Testis (tissue), 3 donors: ENCODE data around the gene VGLL4. TPM values are rescaled to one million over a fixed set of nuclear protein-coding genes. Genes with fewer than 3 reads are reported as not detected.
A peak's percentile ranks its signal among the peaks of the same experiment; 100 is the strongest.

Experiments
- DNase-seq: peaks from one replicate; pipeline ENCODE4 v3.0.0-alpha.2; 2019
- H3K27ac ChIP-seq, 2 donors: fragments of 200-600 bp; sonication (generic); one replicate each; pipeline ENCODE4 v1.5.1; 2019
- H3K27me3 ChIP-seq: fragments of 200-600 bp; sonication (generic); one replicate; pipeline ENCODE4 v1.5.1; 2019
- H3K36me3 ChIP-seq: fragments of 200-600 bp; sonication (generic); one replicate; pipeline ENCODE4 v1.5.1; 2017; ENCODE audit warnings: low read depth; ENCODE audit errors: missing control alignments
- H3K4me1 ChIP-seq: fragments of 200-600 bp; sonication (generic); one replicate; pipeline ENCODE4 v1.5.1; 2019
- H3K4me3 ChIP-seq, 2 donors: fragments of 200-600 bp; sonication (generic); one replicate each; pipeline ENCODE4 v1.5.1; 2017 to 2019
- H3K9me3 ChIP-seq: fragments of 200-600 bp; sonication (generic); one replicate; pipeline ENCODE4 v1.5.1; 2017
- CTCF ChIP-seq, 3 experiments: fragments of 450-650 bp in 2 of 3; fragments of 200-600 bp in 1 of 3; sonication (generic) in 1 of 3; IDR thresholded peaks; one replicate each; pipeline ENCODE4 v1.5.1; 2016 to 2019; ENCODE audit warnings: antibody characterized with exemption in 3 of 3, mild to moderate bottlenecking in 2 of 3, moderate library complexity in 1 of 3
- POLR2A ChIP-seq: fragments of 450-650 bp; IDR thresholded peaks from one replicate; pipeline ENCODE4 v1.6.1; 2017; ENCODE audit warnings: antibody characterized with exemption, mild to moderate bottlenecking, moderate library complexity
- WGBS, 2 donors: methylation state at CpG; one replicate each; pipeline ENCODE4 v1.1.5; 2018; 5-methylcytosine and 5-hydroxymethylcytosine counted together
- intact Hi-C: fragments of 100-400 bp; cut with DNase I; formaldehyde crosslinking; loops from one replicate; pipeline ENCODE4 v1.15.1; 2023; ENCODE audit warnings: low total_unique reads
- polyA plus RNA-seq: library from polyadenylated mRNA; stranded (reverse); fragments of 350-450 nt; fragmentation: Illumina TruSeq; extraction: RNeasy Lipid Tissue Mini Kit (QIAGEN cat#74804); gene quantifications from one replicate; pipeline ENCODE4 v1.2.3, GENCODE V29; 2014; ENCODE audit warnings: low read depth, low replicate concordance; ENCODE audit not compliant: insufficient read depth
- total RNA-seq, 2 donors: library from RNA; depleted of rRNA; stranded (reverse); fragments of >200 nt; gene quantifications; one replicate each; pipeline ENCODE4 v1.2.3, GENCODE V29; 2016

Gene VGLL4
- total and polyA plus RNA-seq, 3 donors from 2014 or later, result 72.9 to 209 (median 169) TPM

- Histone ChIP-seq H3K36me3 (no peaks in the 10 kb centered on the region), H3K27ac (peak overlapping the region; percentile 61 to 87), H3K4me3 (peak overlapping the region in 1 of 2 donors; percentile 0), H3K9me3 (no peaks in the 10 kb centered on the region), H3K4me1 (peaks cover 66% of the 10 kb centered on the region), H3K27me3 (no peaks in the 10 kb centered on the region)
- TF ChIP-seq POLR2A (no peak), CTCF (IDR thresholded peaks at IDR 0.05) (no peak)
- WGBS, 2 donors, result 24 to 72% methylated on average over 9 of the region's 9 CpGs
- intact Hi-C loops, result no loop called here
- DNase-seq, result no peak
Observed at GRCh38 chr3:11603628-11604027, 40.1 kb downstream of the VGLL4 start.

GRCh38 chr3:11602886-11603527 lies 40.7 kb downstream of the VGLL4 start:
- Histone ChIP-seq H3K27me3 (no peaks in the 10 kb centered on the region), H3K4me3 (no peak overlapping the region), H3K27ac (peak overlapping the region; percentile 61 to 87), H3K36me3 (no peaks in the 10 kb centered on the region), H3K4me1 (peaks cover 69% of the 10 kb centered on the region), H3K9me3 (no peaks in the 10 kb centered on the region)
- intact Hi-C loops, result no loop called here
- 56 to 59% methylated on average over 5 of the region's 5 CpGs for WGBS, 2 donors
- DNase-seq, result no peak
- TF ChIP-seq POLR2A (no peak), CTCF (IDR thresholded peaks at IDR 0.05) (no peak)

- TF ChIP-seq CTCF (IDR thresholded peaks at IDR 0.05), result no peak
- TF ChIP-seq POLR2A, result no peak
- Histone ChIP-seq H3K27ac (peak overlapping the region; percentile 36 to 87), H3K27me3 (no peaks in the 10 kb centered on the region), H3K9me3 (no peaks in the 10 kb centered on the region), H3K4me3 (no peak overlapping the region), H3K4me1 (peaks cover 62% of the 10 kb centered on the region), H3K36me3 (no peaks in the 10 kb centered on the region)
- DNase-seq, result no peak
- intact Hi-C loops, result no loop called here
- 50 to 69% methylated on average over 11 of the region's 11 CpGs for WGBS, 2 donors
Observed at GRCh38 chr3:11602239-11602840, 41.4 kb downstream of the VGLL4 start.

- no peaks in the 10 kb centered on the region for H3K36me3 ChIP-seq
- TF ChIP-seq POLR2A, result no peak
- no peak for TF ChIP-seq CTCF (IDR thresholded peaks at IDR 0.05)
- DNase-seq, result no peak
- no peak overlapping the region for H3K4me3 ChIP-seq
- no peaks in the 10 kb centered on the region for H3K9me3 ChIP-seq
- H3K27me3 ChIP-seq, result no peaks in the 10 kb centered on the region
- 39 to 59% methylated on average over 21 of the region's 21 CpGs for WGBS, 2 donors
- H3K4me1 ChIP-seq, result peaks cover 65% of the 10 kb centered on the region
- intact Hi-C loops, result no loop called here
- peak overlapping the region; percentile 36 to 87 for H3K27ac ChIP-seq
Observed at GRCh38 chr3:11601446-11602238, 42.1 kb downstream of the VGLL4 start.
